ENCODE measurements around the gene ATP6V0E1. TPM values are rescaled to one million over a fixed set of nuclear protein-coding genes. Genes with fewer than 3 reads are reported as not detected.

Gene ATP6V0E1
- total and polyA plus RNA-seq, 2 experiments from 2014 or later, result 75.9 to 250 TPM

- TF ChIP-seq, protein P1, sequence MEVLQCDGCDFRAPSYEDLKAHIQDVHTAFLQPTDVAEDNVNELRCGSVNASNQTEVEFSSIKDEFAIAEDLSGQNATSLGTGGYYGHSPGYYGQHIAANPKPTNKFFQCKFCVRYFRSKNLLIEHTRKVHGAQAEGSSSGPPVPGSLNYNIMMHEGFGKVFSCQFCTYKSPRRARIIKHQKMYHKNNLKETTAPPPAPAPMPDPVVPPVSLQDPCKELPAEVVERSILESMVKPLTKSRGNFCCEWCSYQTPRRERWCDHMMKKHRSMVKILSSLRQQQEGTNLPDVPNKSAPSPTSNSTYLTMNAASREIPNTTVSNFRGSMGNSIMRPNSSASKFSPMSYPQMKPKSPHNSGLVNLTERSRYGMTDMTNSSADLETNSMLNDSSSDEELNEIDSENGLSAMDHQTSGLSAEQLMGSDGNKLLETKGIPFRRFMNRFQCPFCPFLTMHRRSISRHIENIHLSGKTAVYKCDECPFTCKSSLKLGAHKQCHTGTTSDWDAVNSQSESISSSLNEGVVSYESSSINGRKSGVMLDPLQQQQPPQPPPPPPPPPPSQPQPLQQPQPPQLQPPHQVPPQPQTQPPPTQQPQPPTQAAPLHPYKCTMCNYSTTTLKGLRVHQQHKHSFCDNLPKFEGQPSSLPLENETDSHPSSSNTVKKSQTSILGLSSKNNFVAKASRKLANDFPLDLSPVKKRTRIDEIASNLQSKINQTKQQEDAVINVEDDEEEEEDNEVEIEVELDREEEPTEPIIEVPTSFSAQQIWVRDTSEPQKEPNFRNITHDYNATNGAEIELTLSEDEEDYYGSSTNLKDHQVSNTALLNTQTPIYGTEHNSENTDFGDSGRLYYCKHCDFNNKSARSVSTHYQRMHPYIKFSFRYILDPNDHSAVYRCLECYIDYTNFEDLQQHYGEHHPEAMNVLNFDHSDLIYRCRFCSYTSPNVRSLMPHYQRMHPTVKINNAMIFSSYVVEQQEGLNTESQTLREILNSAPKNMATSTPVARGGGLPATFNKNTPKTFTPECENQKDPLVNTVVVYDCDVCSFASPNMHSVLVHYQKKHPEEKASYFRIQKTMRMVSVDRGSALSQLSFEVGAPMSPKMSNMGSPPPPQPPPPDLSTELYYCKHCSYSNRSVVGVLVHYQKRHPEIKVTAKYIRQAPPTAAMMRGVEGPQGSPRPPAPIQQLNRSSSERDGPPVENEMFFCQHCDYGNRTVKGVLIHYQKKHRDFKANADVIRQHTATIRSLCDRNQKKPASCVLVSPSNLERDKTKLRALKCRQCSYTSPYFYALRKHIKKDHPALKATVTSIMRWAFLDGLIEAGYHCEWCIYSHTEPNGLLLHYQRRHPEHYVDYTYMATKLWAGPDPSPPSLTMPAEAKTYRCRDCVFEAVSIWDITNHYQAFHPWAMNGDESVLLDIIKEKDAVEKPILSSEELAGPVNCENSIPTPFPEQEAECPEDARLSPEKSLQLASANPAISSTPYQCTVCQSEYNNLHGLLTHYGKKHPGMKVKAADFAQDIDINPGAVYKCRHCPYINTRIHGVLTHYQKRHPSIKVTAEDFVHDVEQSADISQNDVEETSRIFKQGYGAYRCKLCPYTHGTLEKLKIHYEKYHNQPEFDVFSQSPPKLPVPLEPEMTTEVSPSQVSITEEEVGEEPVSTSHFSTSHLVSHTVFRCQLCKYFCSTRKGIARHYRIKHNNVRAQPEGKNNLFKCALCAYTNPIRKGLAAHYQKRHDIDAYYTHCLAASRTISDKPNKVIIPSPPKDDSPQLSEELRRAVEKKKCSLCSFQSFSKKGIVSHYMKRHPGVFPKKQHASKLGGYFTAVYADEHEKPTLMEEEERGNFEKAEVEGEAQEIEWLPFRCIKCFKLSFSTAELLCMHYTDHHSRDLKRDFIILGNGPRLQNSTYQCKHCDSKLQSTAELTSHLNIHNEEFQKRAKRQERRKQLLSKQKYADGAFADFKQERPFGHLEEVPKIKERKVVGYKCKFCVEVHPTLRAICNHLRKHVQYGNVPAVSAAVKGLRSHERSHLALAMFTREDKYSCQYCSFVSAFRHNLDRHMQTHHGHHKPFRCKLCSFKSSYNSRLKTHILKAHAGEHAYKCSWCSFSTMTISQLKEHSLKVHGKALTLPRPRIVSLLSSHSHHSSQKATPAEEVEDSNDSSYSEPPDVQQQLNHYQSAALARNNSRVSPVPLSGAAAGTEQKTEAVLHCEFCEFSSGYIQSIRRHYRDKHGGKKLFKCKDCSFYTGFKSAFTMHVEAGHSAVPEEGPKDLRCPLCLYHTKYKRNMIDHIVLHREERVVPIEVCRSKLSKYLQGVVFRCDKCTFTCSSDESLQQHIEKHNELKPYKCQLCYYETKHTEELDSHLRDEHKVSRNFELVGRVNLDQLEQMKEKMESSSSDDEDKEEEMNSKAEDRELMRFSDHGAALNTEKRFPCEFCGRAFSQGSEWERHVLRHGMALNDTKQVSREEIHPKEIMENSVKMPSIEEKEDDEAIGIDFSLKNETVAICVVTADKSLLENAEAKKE (CRISPR knock-in tag; IDR thresholded peaks at IDR 0.05), result no peak
- TF ChIP-seq CREB1 (CRISPR knock-in tag; IDR thresholded peaks at IDR 0.05; ENCODE audit: low read depth) (no peak), POLR2AphosphoS5 (IDR thresholded peaks at IDR 0.05; ENCODE audit: low read depth) (no peak), EZH2 (IDR thresholded peaks at IDR 0.05; ENCODE audit: low read depth, unreplicated experiment) (no peak), NANOG (IDR thresholded peaks at IDR 0.05; ENCODE audit: borderline replicate concordance) (no peak), CTCF (conservative IDR thresholded peaks at IDR 0.05; ENCODE audit: low read depth in 2 of 2) (no peak), ETS1 (IDR thresholded peaks at IDR 0.05) (no peak), ZNF331 (CRISPR knock-in tag; IDR thresholded peaks at IDR 0.05; ENCODE audit: low read depth) (no peak), JUNB (IDR thresholded peaks at IDR 0.05; ENCODE audit: unreplicated experiment) (no peak), ZNF114 (CRISPR knock-in tag; IDR thresholded peaks at IDR 0.05) (no peak)
- TF ChIP-seq, protein P2, sequence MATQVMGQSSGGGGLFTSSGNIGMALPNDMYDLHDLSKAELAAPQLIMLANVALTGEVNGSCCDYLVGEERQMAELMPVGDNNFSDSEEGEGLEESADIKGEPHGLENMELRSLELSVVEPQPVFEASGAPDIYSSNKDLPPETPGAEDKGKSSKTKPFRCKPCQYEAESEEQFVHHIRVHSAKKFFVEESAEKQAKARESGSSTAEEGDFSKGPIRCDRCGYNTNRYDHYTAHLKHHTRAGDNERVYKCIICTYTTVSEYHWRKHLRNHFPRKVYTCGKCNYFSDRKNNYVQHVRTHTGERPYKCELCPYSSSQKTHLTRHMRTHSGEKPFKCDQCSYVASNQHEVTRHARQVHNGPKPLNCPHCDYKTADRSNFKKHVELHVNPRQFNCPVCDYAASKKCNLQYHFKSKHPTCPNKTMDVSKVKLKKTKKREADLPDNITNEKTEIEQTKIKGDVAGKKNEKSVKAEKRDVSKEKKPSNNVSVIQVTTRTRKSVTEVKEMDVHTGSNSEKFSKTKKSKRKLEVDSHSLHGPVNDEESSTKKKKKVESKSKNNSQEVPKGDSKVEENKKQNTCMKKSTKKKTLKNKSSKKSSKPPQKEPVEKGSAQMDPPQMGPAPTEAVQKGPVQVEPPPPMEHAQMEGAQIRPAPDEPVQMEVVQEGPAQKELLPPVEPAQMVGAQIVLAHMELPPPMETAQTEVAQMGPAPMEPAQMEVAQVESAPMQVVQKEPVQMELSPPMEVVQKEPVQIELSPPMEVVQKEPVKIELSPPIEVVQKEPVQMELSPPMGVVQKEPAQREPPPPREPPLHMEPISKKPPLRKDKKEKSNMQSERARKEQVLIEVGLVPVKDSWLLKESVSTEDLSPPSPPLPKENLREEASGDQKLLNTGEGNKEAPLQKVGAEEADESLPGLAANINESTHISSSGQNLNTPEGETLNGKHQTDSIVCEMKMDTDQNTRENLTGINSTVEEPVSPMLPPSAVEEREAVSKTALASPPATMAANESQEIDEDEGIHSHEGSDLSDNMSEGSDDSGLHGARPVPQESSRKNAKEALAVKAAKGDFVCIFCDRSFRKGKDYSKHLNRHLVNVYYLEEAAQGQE (IDR thresholded peaks at IDR 0.05; ENCODE audit: unreplicated experiment), result no peak
These were observed 95.3 kb downstream of the ATP6V0E1 start (continued) for GRCh38 chr5:173078878-173079277.

Data from GM23338 (cell line).